Ishikawa (cell line): ENCODE results near the gene VLDLR.

Source experiments
- CEBPB ChIP-seq: IDR thresholded peaks from 2 replicates; pipeline ENCODE4 v1.6.1; 2012
- CREB1 ChIP-seq: IDR thresholded peaks from 2 replicates; pipeline ENCODE4 v1.6.1; 2012; ENCODE audit warnings: low read depth
- EGR1 ChIP-seq: IDR thresholded peaks from 2 replicates; pipeline ENCODE4 v1.6.1; 2012
- EP300 ChIP-seq: IDR thresholded peaks from 2 replicates; pipeline ENCODE4 v1.6.1; 2012; ENCODE audit warnings: borderline replicate concordance
- FOXM1 ChIP-seq: IDR thresholded peaks from 2 replicates; pipeline ENCODE4 v1.6.1; 2012; ENCODE audit warnings: low read depth, borderline replicate concordance
- NFIC ChIP-seq: IDR thresholded peaks from 2 replicates; pipeline ENCODE4 v1.6.1; 2012
- RAD21 ChIP-seq: IDR thresholded peaks from 2 replicates; pipeline ENCODE4 v1.6.1; 2012; ENCODE audit warnings: low read depth
- TAF1 ChIP-seq: IDR thresholded peaks from 2 replicates; pipeline ENCODE4 v1.6.1; 2012; ENCODE audit warnings: low read depth, mild to moderate bottlenecking
- TCF12 ChIP-seq: IDR thresholded peaks from 2 replicates; pipeline ENCODE4 v1.6.1; 2012; ENCODE audit warnings: low read depth
- TEAD4 ChIP-seq: IDR thresholded peaks from 2 replicates; pipeline ENCODE4 v1.6.1; 2012
- YY1 ChIP-seq: IDR thresholded peaks from 2 replicates; pipeline ENCODE4 v1.6.1; 2012; ENCODE audit warnings: low read depth
- ZBTB7A ChIP-seq: IDR thresholded peaks from 2 replicates; pipeline ENCODE4 v1.6.1; 2012; ENCODE audit warnings: low read depth
- TF ChIP-seq, protein P1 (sequence below): IDR thresholded peaks from 2 replicates; pipeline ENCODE4 v1.6.1; 2012
- TF ChIP-seq, protein P2 (sequence below): IDR thresholded peaks from 2 replicates; pipeline ENCODE4 v1.6.1; 2012; ENCODE audit warnings: low read depth, mild to moderate bottlenecking
- TF ChIP-seq, protein P3 (sequence below): IDR thresholded peaks from 2 replicates; pipeline ENCODE4 v1.6.1; 2012

The VLDLR gene

DNA sequence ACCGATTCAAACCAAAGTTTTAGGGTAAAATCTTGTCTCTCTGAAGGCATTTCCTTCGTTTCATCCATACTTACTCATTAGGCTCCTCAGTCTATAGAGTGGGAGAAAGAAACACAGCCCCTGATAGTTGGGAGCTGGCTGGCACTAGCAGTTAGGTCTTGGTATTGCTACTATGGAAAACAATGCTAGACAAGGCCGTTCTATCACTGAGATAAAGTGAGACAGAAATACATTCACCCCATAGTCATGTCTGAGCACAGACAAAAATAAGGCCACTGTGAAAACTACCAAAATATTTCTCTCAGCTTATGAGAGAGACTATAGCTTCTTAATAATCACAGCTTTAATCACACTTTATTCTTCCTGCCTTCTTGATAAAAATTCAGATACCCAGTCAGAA lies 67.0 kb downstream of the VLDLR start:
- TF ChIP-seq FOXM1 (no peak), TEAD4 (no peak), EP300 (no peak), EGR1 (no peak), RAD21 (no peak), NFIC (no peak), TAF1 (no peak), YY1 (no peak), TCF12 (no peak), ZBTB7A (no peak), CEBPB (no peak), CREB1 (no peak)
- TF ChIP-seq, protein P1, sequence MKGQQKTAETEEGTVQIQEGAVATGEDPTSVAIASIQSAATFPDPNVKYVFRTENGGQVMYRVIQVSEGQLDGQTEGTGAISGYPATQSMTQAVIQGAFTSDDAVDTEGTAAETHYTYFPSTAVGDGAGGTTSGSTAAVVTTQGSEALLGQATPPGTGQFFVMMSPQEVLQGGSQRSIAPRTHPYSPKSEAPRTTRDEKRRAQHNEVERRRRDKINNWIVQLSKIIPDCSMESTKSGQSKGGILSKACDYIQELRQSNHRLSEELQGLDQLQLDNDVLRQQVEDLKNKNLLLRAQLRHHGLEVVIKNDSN: no peak
- TF ChIP-seq, protein P2, sequence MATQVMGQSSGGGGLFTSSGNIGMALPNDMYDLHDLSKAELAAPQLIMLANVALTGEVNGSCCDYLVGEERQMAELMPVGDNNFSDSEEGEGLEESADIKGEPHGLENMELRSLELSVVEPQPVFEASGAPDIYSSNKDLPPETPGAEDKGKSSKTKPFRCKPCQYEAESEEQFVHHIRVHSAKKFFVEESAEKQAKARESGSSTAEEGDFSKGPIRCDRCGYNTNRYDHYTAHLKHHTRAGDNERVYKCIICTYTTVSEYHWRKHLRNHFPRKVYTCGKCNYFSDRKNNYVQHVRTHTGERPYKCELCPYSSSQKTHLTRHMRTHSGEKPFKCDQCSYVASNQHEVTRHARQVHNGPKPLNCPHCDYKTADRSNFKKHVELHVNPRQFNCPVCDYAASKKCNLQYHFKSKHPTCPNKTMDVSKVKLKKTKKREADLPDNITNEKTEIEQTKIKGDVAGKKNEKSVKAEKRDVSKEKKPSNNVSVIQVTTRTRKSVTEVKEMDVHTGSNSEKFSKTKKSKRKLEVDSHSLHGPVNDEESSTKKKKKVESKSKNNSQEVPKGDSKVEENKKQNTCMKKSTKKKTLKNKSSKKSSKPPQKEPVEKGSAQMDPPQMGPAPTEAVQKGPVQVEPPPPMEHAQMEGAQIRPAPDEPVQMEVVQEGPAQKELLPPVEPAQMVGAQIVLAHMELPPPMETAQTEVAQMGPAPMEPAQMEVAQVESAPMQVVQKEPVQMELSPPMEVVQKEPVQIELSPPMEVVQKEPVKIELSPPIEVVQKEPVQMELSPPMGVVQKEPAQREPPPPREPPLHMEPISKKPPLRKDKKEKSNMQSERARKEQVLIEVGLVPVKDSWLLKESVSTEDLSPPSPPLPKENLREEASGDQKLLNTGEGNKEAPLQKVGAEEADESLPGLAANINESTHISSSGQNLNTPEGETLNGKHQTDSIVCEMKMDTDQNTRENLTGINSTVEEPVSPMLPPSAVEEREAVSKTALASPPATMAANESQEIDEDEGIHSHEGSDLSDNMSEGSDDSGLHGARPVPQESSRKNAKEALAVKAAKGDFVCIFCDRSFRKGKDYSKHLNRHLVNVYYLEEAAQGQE: no peak
- TF ChIP-seq, protein P3, sequence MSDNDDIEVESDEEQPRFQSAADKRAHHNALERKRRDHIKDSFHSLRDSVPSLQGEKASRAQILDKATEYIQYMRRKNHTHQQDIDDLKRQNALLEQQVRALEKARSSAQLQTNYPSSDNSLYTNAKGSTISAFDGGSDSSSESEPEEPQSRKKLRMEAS: no peak

DNA sequence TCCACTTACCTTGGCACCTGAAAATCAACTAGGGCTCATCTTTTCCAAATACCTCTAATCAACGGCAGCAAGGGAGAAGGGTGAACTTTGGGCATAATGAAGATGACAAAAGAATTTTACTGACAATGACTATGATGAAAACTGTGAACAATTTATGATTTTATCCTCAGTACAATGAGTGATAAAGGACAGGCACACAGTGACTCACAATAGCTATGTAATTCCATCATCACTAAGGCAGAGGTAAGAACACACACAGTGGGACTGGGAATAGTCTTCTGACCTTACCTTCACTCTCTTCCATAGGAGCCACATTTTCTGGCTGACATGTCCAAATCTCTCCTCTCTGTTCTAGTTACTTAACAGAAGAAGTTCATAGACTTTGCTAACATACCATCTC lies 69.6 kb downstream of the VLDLR start:
- no peak for TF ChIP-seq YY1
- no peak for TF ChIP-seq NFIC
- no peak for TF ChIP-seq TEAD4
- no peak for TF ChIP-seq TCF12
- TF ChIP-seq EP300: no peak
- no peak for TF ChIP-seq ZBTB7A
- TF ChIP-seq, protein P3: no peak
- no peak for TF ChIP-seq TAF1
- TF ChIP-seq, protein P2: no peak
- TF ChIP-seq CEBPB: no peak
- no peak for TF ChIP-seq RAD21
- TF ChIP-seq CREB1: no peak
- no peak for TF ChIP-seq EGR1

DNA sequence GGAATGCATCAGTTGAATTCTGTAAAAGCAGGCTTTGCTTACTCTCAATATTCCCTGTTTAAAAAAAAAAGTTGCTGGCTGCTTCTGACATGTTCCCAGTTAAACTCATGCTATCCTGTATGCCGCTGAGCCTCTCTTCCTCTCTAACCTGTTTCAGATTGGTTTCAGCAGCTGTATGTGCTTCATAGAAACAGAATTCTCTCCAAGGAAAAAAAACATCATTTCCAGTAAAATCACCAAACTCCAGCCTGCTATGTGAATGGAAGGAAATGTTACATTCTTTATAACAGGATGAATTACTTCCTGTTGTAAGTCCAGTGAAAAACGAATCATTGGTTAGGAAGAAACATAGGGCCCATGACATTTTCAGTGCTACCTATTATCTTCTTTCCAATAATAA lies 70.0 kb downstream of the VLDLR start:
- TF ChIP-seq CEBPB: no peak
- TF ChIP-seq TCF12: no peak
- no peak for TF ChIP-seq TAF1
- no peak for TF ChIP-seq ZBTB7A

DNA sequence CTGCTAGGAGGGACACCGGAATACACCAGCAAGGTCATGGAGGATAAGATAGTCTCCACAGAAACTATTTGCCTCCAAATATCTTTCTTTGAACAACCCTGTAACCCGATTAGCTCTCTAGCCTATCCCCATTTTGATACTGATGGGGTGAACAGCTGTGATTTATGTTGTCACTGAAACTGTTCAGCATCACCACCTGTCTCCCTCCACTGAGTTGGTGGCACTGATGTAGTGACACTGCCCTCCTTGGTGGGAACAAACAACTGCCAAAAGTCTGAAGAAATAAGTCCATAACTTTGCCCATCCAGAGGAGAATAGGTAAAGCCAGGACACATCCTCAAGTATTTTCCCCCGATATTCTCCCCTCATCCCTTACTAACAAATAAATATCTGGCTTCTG lies 71.5 kb downstream of the VLDLR start:
- TF ChIP-seq EP300 (no peak), YY1 (no peak), NFIC (no peak), FOXM1 (no peak), TAF1 (no peak), CEBPB (no peak), ZBTB7A (no peak), TEAD4 (no peak), CREB1 (no peak), TCF12 (no peak), RAD21 (no peak), EGR1 (no peak)
- TF ChIP-seq, protein P3: no peak
- TF ChIP-seq, protein P2: no peak
- TF ChIP-seq, protein P1: no peak
